Activated CD4-positive, alpha-beta T cell treated with anti-CD3 and anti-CD28 coated beads for 24 hours (primary cell): Measurements from ENCODE around the gene KCTD7.
"Not testable (repeated sequence)": the region's sequence is repeated elsewhere in the genome, so short reads cannot be mapped to it uniquely, and the experiment has no call there.

Source experiments
- DNase-seq, 2 donors: peaks; one replicate each; pipeline ENCODE4 v3.0.0-alpha.2; 2020; ENCODE audit warnings: low read depth in 2 of 2

The KCTD7 gene

DNA sequence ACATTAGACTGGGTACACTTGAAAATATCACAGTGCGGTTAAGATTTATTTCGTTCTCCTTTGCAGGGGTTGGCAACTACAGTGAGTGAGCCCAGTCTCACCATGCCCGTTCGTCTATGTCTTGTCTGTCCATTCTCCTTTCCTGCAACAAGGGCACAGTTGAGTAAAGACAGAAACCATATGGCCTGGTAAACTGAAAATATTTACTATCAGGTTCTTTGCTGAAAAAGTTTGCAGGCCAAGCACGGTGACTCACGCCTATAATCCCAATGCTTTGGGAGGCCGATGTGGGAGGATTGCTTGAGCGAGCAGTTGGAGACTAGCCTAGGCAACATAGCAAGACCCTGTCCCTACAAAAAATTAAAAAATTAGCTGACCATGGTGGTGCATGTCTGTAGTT lies 11.4 kb upstream of the KCTD7 start:
- no peak for DNase-seq

DNA sequence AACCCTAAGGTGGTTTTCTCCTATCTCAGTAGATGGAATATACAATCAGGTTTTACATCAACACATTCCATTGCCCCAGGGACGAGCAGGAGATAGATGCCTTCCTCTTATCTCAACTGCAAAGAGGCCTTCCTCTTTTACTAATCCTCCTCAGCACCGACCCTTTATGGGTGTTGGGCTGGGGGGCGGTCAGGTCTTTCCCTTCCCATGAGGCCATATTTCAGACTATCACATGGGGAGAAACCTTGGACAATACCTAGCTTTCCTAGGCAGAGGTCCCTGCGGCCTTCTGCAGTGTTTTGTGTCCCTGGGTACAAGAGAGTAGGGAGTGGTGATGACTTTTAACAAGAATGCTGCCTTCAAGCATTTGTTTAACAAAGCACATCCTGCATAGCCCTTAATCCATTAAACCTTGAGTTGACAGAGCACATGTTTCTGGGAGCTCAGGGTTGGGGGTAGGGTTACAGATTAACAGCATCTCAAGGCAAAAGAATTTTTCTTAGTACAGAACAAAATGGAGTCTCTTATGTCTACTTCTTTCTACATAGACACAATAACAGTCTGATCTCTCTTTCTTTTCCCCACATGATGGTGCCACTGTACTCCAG lies 9.2 kb upstream of the KCTD7 start:
- not testable (repeated sequence) for DNase-seq

DNA sequence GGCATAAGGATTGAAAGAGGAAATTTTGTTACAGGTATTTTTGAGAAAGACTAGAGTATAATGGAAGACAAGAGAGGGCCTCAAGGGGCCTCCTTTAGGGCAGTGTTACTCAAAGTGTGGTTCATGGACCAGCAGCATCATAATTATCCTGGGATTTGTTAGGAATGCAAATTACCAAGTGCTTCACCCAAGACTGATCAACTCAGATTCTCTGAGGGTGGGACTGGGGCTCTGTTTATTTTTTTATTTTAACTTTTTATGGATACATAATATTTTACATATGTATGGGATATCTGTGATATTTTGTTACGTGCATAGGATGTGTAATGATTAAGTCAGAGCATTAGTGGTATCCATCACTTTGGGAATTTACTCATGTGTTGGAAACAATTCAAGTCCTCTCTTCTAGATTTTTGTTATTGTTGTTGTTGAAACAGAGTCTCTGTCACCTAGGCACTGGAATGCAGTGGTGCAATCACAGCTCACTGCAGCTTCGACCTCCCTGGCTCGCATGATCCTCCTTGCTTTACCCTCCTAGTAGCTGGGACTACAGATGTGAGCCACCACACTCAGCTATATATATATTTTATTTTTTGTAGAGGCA lies 2.2 kb upstream of the KCTD7 start:
- DNase-seq = no peak

DNA sequence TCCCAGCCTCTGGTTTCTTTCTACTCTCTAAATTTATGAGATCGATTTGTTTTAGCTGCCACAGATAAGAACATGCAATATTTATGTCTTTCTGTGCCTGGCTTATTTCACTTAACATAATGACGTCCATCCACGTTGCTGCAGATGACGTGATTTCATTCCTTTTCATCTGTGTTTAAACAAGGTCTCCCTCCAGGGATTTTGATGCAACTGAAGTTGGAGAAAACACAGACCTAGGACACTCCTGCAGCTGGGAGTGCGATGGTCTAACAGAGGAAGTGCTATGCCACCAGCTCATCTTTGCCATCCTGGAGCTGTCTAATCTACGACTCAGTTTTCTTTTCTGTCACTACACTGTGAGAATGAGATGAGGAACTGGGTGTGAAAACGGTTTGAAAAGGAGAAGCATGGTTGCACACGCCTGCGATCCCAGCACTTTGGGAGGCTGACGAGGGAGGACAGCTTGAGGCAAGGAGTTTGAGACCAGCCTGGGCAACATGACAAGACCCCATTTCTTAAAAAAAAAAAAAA lies 1.5 kb upstream of the KCTD7 start:
- DNase-seq = no peak

DNA sequence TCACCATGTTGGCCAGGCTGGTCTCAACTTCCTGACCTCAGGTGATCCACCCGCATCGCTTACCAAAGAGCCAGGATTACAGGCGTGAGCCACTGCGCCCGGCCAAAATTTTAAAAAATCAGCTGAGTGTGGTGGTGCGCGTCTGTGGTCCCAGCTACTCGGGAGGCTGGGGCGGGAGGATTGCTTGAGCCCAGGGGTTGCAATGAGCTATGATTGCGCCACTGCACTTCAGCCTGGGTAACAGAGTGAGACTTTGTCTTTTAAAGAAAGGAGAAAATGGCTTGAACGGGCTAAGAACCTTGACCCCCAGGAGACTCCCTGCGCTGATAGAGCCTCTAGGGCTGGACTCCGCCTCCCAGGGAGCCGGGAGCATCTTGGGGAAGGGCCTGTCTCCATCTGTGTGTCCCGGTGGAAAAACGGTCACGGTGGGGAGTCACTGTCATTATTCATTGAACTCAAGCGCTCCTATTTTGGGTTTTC lies 760 bp upstream of the KCTD7 start:
- no peak for DNase-seq

DNA sequence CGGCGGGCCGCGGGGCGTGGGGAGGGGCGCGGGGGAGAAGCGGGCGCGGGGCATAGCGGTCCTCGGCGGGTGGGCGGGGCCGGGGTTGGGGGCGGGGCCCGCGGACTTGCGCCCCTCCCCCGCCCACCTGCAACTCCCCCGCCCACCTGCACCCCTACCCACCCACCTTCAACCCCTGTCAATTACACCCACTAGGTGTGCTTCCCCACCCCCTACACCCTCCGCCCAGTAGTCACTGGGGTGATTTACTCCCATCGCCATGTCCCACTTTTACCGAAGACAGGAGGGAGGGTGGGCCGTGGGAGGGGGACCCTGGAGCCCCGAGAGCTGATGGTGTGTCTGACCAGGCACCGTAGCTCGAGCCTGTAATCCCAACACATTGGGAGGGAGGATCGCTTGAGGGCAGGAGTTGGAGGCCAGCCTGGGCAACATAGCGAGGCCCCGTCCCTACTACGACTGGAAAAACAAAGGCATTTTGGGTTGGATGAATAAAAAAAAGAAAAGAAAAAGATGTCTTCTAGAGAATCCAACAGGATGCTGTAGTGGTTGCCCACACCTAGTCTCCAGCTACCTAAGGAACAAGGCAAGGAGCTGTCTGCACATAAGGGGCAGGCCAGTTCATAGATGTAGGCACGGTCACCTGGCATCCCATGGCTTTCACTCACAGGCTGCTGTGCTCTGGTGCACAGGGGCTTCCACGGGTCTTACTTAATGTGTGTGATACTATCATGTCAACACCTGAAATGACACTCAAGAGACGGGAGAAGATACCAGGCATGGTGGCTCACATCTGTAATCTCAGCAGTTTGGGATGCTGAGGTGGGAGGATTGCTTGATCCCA lies 761 bp downstream of the KCTD7 start:
- peak in 1 of 2 donors; percentile 10 for DNase-seq

DNA sequence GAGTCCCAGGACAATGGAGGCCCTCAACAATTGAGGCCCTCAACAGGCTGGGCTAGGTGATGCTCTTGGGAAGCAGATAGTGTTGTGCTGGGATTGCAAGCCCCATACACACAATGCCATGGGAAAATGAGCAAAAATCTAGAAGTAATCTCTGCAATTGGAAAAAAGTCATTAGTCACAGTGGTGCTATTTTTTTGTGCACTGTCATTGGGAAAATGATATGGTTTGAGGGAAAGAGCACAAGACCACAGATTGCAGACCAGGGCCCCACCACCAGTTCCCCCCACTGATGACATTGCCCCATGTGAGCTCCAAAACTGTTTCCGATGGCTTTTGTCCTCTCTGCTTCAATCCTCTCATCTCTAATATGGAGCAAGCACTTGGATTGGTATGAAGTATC lies 1.9 kb downstream of the KCTD7 start:
- no peak for DNase-seq

DNA sequence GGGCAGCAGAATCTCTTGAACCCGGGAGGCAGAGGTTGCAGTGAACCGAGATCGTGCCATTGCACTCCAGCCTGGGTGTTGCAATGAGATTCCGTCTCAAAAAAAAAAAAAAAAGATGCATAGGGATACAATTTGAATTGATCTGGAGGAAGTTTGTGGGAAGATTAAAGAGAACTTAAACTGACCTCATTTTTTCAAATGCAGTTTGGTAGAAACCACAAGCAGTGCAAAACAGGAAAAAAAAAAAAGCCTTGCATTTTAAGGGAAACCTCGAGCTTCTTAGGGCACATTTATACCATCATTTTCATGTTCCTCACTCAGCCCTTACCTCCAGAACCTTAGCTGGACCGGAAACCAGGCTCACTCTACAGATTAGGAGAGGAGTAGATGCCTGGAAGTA lies 2.8 kb downstream of the KCTD7 start:
- no peak for DNase-seq

DNA sequence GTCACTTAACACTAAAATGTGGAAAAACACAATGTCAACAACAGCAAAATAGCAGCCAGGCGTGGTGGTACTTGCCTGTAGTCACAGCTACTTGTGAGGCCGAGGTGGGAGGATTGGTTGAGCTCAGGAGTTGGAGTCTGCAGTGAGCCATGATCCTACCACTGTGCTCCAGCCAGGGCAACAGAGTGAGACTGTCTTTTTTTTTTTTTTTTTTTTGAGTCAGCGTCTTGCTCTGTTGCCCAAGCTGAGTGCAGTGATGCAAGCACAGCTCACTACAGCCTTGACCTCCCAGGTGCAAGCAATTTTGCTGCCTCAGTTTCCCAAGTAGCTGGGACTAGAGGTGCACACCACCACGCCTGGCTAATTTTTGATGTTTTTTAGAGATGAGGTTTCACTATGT lies 6.1 kb downstream of the KCTD7 start:
- no peak for DNase-seq

DNA sequence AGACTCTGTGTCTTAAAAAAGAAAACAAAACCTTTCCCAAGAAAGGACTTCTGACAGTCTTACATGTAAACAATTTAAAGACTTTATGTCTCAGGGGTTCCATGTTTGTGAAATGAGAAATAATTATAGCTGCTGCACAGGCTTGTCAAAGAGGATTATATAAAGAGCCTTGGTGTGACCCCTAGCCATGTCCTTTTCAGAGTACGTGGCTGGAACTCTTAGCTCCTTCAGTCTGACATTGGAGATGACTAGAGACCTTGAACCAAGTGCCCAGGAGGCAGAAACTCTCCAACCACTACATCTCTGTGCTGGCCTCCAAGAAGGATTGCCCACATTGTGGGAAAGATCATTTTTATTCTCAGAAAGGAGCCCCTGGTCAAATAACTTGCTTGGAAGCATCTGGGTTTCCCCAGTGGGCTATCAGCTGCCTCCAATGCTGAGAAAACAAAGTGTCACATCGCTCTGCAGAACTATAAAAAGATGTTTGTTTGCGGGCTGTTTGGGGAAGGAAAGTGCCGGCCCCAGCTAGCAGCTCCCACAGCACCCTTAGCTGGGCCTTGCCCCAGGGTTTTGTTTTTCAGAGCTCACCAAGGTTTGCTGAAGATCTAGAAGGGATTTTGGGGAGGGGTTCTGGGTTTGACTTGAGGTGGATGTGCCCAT lies 6.8 kb downstream of the KCTD7 start:
- DNase-seq = not testable (repeated sequence)

DNA sequence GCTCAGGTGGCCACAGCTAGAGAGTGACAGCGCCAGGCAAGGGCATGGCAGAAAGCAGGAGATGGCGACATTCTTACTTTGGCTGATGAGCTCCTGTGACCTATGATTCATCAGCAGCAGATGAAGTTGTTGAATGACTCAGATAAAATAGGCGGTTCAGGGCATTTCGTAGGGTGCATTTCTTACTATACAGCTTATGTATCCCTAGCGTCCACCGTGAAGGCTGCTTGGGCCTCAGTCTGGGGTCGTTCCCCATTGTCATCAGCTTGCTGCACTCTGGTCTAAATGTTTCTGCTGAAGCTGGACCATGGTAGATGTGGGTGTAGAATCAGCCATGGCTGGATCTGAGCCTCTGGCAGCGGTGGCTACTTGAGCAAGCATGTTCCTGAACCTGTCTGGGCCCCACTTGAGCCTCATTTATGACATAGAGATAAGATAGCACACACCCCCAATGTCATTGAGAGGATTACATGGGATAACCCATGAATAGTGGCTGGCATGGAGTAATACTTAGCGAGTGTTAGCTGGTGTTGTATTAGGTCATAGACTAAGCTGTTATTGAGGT lies 7.4 kb downstream of the KCTD7 start:
- peak in 1 of 2 donors; percentile 15 for DNase-seq

DNA sequence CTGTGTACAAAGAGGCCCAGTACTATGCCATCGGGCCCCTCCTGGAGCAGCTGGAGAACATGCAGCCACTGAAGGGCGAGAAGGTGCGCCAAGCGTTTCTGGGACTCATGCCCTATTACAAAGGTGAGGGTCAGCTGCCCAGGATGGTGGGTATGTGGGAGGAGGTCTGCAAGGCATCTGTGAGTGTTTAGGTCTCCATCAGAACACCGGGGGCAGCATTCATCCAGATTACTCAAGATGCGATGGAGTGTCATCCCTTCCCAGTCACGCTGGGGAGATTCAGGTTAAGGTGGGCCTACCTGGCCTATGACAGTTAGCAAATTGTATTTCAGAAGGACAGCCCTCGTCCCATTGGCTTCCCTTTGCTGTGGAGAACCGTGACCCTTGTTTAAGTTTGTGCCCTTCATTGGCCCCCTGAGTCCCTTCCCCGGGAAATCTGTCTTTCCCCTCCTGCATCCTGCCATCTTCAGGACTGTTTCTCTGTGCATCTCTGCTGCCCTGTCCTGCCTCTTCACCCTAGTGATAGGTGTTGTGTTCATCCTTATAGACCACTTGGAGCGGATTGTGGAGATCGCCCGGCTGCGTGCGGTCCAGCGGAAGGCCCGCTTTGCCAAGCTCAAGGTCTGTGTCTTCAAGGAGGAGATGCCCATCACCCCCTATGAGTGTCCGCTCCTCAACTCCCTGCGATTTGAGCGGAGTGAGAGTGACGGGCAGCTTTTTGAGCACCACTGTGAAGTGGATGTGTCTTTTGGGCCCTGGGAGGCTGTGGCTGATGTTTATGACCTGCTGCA lies 9.8 kb downstream of the KCTD7 start:
- no peak for DNase-seq

DNA sequence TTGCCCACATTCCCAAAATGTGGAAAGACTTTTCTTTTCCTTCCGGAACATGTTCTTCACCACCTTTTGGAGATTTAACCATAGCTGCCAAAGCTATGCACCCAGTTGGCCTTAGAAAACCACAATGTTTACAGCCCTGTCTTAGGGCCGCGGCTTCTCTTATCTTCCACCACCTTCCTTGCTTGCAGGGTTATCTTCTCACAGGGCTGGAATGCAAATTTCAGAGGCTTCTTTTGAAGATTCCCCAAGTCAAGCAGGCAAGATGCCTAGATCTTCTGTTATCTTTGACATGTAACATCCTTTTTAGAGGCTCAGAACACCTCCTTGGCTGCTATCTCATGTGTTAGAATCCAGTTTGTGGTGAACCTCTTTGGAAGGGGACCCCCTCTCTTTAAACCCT lies 11.1 kb downstream of the KCTD7 start:
- no peak for DNase-seq

DNA sequence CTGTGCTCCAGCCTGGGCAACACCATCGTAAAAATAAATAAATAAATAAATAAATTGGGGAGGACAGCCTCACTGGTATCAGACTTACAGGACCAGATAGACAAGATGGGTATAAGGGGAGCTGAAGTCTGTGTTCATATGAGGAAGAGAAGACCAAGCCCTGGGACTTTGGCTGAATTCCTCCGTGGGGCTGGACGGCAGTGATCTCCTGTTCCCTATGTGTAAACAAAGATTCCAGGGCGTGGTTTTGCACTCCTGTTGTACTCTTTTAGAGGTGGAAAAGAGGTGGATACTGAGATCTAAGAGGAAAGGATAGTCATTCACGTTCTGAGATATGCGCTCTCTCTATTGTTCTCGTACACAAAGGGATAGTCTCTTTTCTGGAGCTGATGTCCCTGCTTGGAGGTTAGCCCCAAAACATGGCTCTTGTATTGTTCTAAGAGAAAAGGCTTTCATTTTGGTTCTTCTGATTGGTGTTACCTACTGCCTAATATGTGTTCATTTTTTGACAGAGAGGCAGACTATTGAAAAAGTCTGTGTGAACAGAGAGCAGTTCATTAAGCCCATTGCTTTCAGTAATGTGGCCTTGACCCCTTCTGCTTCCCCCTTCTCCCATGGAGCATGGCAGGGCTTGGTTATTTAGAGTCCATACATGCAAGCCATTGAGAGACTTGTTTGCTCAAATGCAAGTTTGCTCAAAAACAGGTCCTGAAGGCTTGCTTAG lies 12.3 kb downstream of the KCTD7 start:
- DNase-seq = no peak

DNA sequence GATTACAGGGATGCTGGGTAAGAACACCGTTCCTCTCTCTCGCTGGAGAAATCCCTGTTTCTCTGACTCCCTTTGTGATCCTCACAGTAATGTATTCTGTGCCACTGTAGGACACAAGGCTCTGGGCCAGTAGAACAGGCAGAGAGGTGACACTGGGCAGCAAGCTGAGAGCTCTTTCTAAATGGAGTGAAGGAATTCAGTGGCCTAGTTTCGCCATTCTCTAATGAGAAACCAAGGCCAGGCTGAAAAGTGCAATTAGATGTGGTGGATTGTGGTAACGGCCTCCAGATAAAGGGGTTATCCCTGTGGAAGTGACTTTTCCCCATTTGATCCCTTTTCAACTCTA lies 12.8 kb downstream of the KCTD7 start:
- DNase-seq = no peak

DNA sequence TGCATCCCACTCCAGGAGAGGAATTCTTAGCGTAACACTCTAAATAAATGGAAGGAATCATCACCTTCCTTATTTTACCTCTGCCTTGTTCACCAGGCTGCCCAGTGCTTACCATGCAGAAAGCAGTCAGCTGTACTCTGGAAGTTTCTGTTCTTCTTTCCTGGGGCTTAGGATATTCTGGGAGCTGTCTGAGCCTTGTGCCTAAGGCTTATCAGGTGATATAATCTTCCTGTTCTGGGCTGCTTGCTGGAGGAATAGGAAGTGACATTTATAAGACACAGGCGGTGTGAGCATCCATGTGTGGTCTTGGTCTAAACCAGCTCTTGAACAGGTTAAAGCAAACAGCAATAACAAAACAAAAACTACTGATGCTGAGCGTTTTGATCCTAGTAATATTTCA lies 13.5 kb downstream of the KCTD7 start:
- no peak for DNase-seq

DNA sequence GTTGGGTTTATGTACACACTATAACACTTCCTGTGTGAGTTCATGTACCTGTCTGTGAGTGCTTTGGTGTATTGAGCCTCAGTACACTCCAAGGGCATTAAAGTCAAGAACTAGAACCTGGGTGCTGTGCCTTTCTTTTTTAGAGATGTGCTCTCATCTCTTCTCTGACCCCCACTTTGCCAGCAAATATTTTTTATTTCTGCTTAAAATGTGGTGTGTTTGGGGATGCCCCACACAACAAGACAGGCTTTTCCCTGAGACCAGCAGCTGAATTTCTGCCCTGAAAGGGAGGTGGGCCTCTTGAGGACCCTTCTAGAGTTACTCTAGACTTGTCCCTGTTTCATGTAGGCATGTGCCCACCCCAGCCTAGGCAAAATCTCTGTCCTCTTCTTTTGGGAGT lies 14.3 kb downstream of the KCTD7 start:
- no peak for DNase-seq

DNA sequence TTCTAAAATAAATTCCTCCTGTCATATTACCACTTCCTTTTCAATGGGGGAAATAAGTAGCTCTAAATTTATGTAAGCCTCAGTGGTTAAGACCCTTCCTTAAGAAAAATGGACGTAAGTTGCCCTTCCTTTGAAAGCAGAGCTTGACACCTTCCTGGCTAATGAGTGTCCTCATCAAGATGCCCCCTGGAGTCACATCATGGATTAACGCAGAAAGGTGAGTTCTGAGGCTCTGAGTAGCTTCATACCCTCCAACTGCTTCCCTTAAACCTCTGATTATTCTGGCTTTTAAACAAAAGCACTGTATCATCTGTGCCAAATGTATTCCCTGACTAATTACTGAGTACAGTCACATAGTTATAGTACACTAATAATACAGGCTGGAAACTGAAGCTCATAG lies 14.7 kb downstream of the KCTD7 start:
- no peak for DNase-seq

DNA sequence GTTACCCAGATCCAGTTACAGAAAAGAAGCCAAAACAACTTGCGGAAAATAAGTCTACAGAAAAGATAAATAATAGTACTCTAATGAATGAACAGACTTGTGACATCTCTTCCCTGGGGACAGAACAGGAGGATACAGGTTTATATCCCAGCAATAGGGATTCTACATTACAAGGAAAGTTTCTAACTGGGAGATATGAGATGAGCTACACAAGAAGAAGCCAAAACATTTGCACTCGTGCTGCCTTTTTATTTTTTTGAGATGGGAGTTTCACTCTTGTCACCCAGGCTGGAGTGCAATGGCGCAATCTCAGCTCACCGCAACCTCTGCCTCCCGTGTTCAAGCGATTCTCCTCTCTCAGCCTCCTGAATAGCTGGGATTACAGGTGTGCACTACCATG lies 22.3 kb downstream of the KCTD7 start:
- not testable (repeated sequence) for DNase-seq

DNA sequence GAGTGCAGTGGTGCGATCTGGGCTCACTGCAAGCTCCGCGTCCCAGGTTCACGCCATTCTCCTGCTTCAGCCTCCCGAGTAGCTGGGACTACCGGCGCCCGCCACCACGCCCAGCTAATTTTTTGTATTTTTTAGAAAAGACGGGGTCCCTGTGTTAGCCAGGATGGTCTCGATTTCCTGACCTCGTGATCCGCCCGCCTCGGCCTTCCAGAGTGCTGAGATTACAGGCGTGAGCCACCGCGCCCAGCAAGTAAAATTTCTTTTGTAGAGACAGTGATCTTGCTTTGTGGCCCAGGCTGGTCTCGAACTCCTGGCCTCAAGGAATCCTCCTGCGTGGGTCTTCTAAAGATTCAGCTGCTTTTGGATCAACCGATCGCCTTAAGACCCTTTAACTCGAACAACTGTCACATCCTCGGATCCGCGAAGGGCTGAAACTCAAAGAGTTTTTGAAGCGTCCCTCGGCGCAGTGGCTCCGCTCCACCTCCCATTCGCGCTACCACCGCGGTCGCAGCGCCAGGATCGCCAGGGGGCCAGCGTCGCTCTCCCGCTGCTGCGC lies 25.1 kb downstream of the KCTD7 start:
- DNase-seq = not testable (repeated sequence)
